Endothelial cell of umbilical vein (primary cell): ENCODE data around the gene SNX33. TPM values are rescaled to one million over a fixed set of nuclear protein-coding genes. Genes with fewer than 3 reads are reported as not detected.
"Not testable (repeated sequence)": the region's sequence is repeated elsewhere in the genome, so short reads cannot be mapped to it uniquely, and the experiment has no call there.

ENCODE experiments used
- BruUV-seq: library from RNA; stranded (reverse); fragments of 400-500 nt; replicated peaks from 2 replicates; lab custom pipeline; 2021; lab: Mats Ljungman, UMichigan
- CTCF ChIA-PET: fragments of 300-600, 350-600 bp; sonication (Branson Sonifier 250); formaldehyde crosslinking; loops from one replicate; lab custom pipeline; 2021; ENCODE audit warnings: antibody characterized with exemption, inconsistent platforms; lab: Charles Lee
- POLR2A ChIA-PET: fragments of 300-600, 350-600 bp; sonication (Branson Sonifier 250); formaldehyde crosslinking; loops from one replicate; lab custom pipeline; 2021; ENCODE audit warnings: antibody characterized with exemption, inconsistent platforms; lab: Charles Lee
- DNase-seq: peaks from one replicate; pipeline ENCODE4 v3.0.0-alpha.2; 2011; ENCODE audit warnings: low read depth, low spot score
- FAIRE-seq: peaks from 2 replicates; lab custom pipeline; 2011; peaks lifted over from hg19 to GRCh38; lab: Jason Lieb, UNC
- H2AFZ ChIP-seq: 2 replicates; pipeline ENCODE4 v1.6.0; 2012; ENCODE audit warnings: low read depth, low read length, control low read depth, inconsistent platforms
- H3K27ac ChIP-seq: 2 replicates; pipeline ENCODE4 v1.5.1; 2011; ENCODE audit warnings: low read depth, mild to moderate bottlenecking, control low read depth, low read length, moderate library complexity; ENCODE audit not compliant: insufficient read depth
- H3K27me3 ChIP-seq, 2 experiments: 2 replicates each; pipeline versions ENCODE4 v1.6.0 to v1.6.1; 2011; ENCODE audit warnings: low read length in 2 of 2, mixed read lengths in 1 of 2; ENCODE audit not compliant: control insufficient read depth in 2 of 2, insufficient read depth in 2 of 2
- H3K36me3 ChIP-seq, 2 experiments: 2 replicates in 1 of 2; 3 replicates in 1 of 2; pipeline ENCODE4 v1.5.1; 2011; ENCODE audit warnings: low read length in 2 of 2, mild to moderate bottlenecking in 1 of 2, moderate library complexity in 1 of 2; ENCODE audit not compliant: control insufficient read depth in 2 of 2, insufficient read depth in 2 of 2; ENCODE audit errors: extremely low read depth in 1 of 2
- H3K4me1 ChIP-seq: 3 replicates; pipeline ENCODE4 v1.5.1; 2011; ENCODE audit warnings: mild to moderate bottlenecking, low read length; ENCODE audit not compliant: control insufficient read depth, insufficient read depth; ENCODE audit errors: extremely low read depth
- H3K4me2 ChIP-seq: 2 replicates; pipeline ENCODE4 v1.6.1; 2011; ENCODE audit warnings: low read length, control low read depth, mixed read lengths; ENCODE audit not compliant: insufficient read depth
- H3K4me3 ChIP-seq, 3 experiments: fragments of 200-600 bp in 1 of 3; sonication (generic), shearing (Covaris generic) in 1 of 3; replicated peaks in 1 of 3; 2 replicates each; pipeline ENCODE4 v1.5.1; 2011 to 2016; ENCODE audit warnings: control low read depth in 3 of 3, low read length in 3 of 3, mild to moderate bottlenecking in 2 of 3, inconsistent platforms in 1 of 3, low read depth in 1 of 3, moderate library complexity in 1 of 3; ENCODE audit not compliant: insufficient read depth in 1 of 3
- H3K79me2 ChIP-seq: 2 replicates; pipeline ENCODE4 v1.6.0; 2012; ENCODE audit warnings: low read length, inconsistent platforms; ENCODE audit not compliant: control insufficient read depth, insufficient read depth
- H3K9ac ChIP-seq: replicated peaks from 2 replicates; pipeline ENCODE3; 2011; ENCODE audit warnings: low read length, control low read depth; ENCODE audit not compliant: insufficient read depth; ENCODE audit errors: extremely low read depth
- H3K9me1 ChIP-seq: replicated peaks from 3 replicates; pipeline ENCODE4 v1.6.0; 2011; ENCODE audit warnings: mild to moderate bottlenecking, low read length; ENCODE audit not compliant: control insufficient read depth, insufficient read depth; ENCODE audit errors: extremely low read depth
- H3K9me3 ChIP-seq: replicated peaks from 2 replicates; pipeline ENCODE4 v1.5.1; 2012; ENCODE audit warnings: low read length, inconsistent platforms; ENCODE audit not compliant: control insufficient read depth, insufficient read depth
- H4K20me1 ChIP-seq: replicated peaks from 2 replicates; pipeline ENCODE3; 2011; ENCODE audit warnings: mild to moderate bottlenecking, low read length; ENCODE audit not compliant: control insufficient read depth, insufficient read depth; ENCODE audit errors: extremely low read depth
- EZH2 ChIP-seq: IDR thresholded peaks from 2 replicates; pipeline ENCODE4 v1.6.1; 2012; ENCODE audit warnings: borderline replicate concordance, low read depth, mild to moderate bottlenecking, moderate library complexity, low read length, inconsistent platforms; ENCODE audit not compliant: severe bottlenecking
- FOS ChIP-seq: IDR thresholded peaks from 2 replicates; pipeline ENCODE4 v1.6.1; 2011; ENCODE audit warnings: mild to moderate bottlenecking, low read length, moderate library complexity, borderline replicate concordance; ENCODE audit not compliant: insufficient read depth
- GATA2 ChIP-seq: IDR thresholded peaks from 2 replicates; pipeline ENCODE4 v1.7.0; 2011; ENCODE audit warnings: low read depth, mild to moderate bottlenecking, moderate library complexity, mixed read lengths, low read length; ENCODE audit not compliant: insufficient read length, insufficient read depth
- JUN ChIP-seq: IDR thresholded peaks from 2 replicates; pipeline ENCODE4 v1.6.1; 2011; ENCODE audit warnings: borderline replicate concordance, low read depth; ENCODE audit not compliant: insufficient read length, insufficient read depth
- MYC ChIP-seq: IDR thresholded peaks from one replicate; pipeline ENCODE4 v1.6.1; 2011; ENCODE audit warnings: mild to moderate bottlenecking, low read depth, low read length
- POLR2A ChIP-seq: IDR thresholded peaks from 2 replicates; pipeline ENCODE4 v1.6.1; 2012; ENCODE audit warnings: low read depth, mild to moderate bottlenecking, control low read depth, low read length
- POLR2AphosphoS5 ChIP-seq: IDR thresholded peaks from 2 replicates; pipeline ENCODE4 v1.6.1; 2012; ENCODE audit warnings: low read depth, mild to moderate bottlenecking, control low read depth, low read length, moderate library complexity; ENCODE audit not compliant: insufficient read depth
- dilution Hi-C: fragments of 300-500 bp; cut with MboI; formaldehyde crosslinking; loops from one replicate; pipeline ENCODE4 v1.15.0; 2019; ENCODE audit warnings: low sequenced_read_pairs; ENCODE audit not compliant: extremely low pct_ligation_motif_present
- intact Hi-C: fragments of 100-400 bp; cut with micrococcal nuclease; formaldehyde crosslinking; loops from one replicate; pipeline ENCODE4 v1.10.0; 2022
- polyA plus RNA-seq, 4 experiments: library from polyadenylated mRNA; depleted of rRNA in 3 of 4; stranded (reverse) in 3 of 4; unstranded in 1 of 4; fragments of >200 nt; gene quantifications; 2 replicates each; pipeline versions ENCODE4 v1.2.1 to v1.2.3, GENCODE V29; 2011 to 2012; ENCODE audit warnings: missing spikeins in 1 of 4
- total RNA-seq: library from RNA; stranded (reverse); gene quantifications from 2 replicates; pipeline ENCODE4 v1.2.3, GENCODE V29; 2021
- TF ChIP-seq, protein P1 (sequence below), 2 donors: IDR thresholded peaks; 1 replicate in 1 of 2; 2 replicates in 1 of 2; pipeline ENCODE4 v1.5.1; 2011; ENCODE audit warnings: low read length in 2 of 2, mild to moderate bottlenecking in 2 of 2, moderate library complexity in 2 of 2, control low read depth in 1 of 2, inconsistent platforms in 1 of 2, low read depth in 1 of 2; ENCODE audit not compliant: insufficient read depth in 1 of 2; ENCODE audit errors: extremely low read depth in 1 of 2
- TF ChIP-seq, protein P2 (sequence below): IDR thresholded peaks from 2 replicates; pipeline ENCODE4 v1.6.1; 2011; ENCODE audit not compliant: insufficient read depth, insufficient read length

The SNX33 gene
- total and polyA plus RNA-seq, 2 donors (not counting 3 experiments of a cell fraction or from before 2014, with no cell fraction given) = 7.9 to 12.6 TPM

DNA sequence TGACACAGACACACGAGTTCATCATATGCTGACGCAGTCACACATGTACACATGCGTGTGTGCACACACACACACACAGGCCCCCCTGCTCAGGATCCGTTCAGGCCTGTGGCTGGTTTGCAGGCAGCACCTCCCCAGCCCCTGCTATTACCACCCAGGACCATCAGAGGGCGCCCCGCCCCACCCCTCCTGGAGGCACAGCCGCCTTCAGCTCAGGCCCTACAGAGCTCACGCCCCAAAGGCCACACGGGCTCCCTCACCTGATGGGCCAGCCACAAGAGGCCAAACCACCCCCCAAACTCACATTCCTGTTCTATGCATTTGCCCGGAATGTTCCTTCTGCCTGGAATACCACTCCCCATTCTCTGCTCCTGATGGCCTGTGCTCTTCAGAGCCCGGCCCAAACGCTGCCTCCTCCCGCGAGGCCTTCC lies 38.5 kb downstream of the SNX33 start:
- H3K9me3 ChIP-seq, dilution Hi-C loops, H4K20me1 ChIP-seq, H2AFZ ChIP-seq, BruUV-seq, H3K9me1 ChIP-seq, H3K4me2 ChIP-seq, H3K27ac ChIP-seq, H3K4me1 ChIP-seq, H3K36me3 ChIP-seq, H3K9ac ChIP-seq, H3K4me3 ChIP-seq, H3K79me2 ChIP-seq: not testable (repeated sequence)
- H3K27me3 ChIP-seq = peaks cover 20 to 29% of the 10 kb centered on the region in 2 experiments
- FAIRE-seq = peak; percentile 76
- POLR2A ChIA-PET = interaction anchor here (0.6 kb wide), 2 partner anchors 65 to 73 kb away, joined by 3 to 6 read pairs; no protein-coding TSS in a partner anchor
- TF ChIP-seq, protein P1, sequence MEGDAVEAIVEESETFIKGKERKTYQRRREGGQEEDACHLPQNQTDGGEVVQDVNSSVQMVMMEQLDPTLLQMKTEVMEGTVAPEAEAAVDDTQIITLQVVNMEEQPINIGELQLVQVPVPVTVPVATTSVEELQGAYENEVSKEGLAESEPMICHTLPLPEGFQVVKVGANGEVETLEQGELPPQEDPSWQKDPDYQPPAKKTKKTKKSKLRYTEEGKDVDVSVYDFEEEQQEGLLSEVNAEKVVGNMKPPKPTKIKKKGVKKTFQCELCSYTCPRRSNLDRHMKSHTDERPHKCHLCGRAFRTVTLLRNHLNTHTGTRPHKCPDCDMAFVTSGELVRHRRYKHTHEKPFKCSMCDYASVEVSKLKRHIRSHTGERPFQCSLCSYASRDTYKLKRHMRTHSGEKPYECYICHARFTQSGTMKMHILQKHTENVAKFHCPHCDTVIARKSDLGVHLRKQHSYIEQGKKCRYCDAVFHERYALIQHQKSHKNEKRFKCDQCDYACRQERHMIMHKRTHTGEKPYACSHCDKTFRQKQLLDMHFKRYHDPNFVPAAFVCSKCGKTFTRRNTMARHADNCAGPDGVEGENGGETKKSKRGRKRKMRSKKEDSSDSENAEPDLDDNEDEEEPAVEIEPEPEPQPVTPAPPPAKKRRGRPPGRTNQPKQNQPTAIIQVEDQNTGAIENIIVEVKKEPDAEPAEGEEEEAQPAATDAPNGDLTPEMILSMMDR (IDR thresholded peaks at IDR 0.05; ENCODE audit: extremely low read depth in 1 of 2, insufficient read depth in 1 of 2, low read depth in 1 of 2, low read length in 2 of 2) = peak; percentile 42 to 76
- CTCF ChIA-PET = interaction anchor here (0.6 to 5.3 kb wide), 27 partner anchors 8 to 657 kb away, joined by 3 to 59 read pairs (median 4); partner anchors contain the start of genes IMP3, MAN2C1, PTPN9 and SNUPN
- peak; percentile 63 for DNase-seq
- intact Hi-C loops = loop anchor here (1.0 kb wide), 1 partner anchor 116 kb away; no protein-coding TSS in a partner anchor

DNA sequence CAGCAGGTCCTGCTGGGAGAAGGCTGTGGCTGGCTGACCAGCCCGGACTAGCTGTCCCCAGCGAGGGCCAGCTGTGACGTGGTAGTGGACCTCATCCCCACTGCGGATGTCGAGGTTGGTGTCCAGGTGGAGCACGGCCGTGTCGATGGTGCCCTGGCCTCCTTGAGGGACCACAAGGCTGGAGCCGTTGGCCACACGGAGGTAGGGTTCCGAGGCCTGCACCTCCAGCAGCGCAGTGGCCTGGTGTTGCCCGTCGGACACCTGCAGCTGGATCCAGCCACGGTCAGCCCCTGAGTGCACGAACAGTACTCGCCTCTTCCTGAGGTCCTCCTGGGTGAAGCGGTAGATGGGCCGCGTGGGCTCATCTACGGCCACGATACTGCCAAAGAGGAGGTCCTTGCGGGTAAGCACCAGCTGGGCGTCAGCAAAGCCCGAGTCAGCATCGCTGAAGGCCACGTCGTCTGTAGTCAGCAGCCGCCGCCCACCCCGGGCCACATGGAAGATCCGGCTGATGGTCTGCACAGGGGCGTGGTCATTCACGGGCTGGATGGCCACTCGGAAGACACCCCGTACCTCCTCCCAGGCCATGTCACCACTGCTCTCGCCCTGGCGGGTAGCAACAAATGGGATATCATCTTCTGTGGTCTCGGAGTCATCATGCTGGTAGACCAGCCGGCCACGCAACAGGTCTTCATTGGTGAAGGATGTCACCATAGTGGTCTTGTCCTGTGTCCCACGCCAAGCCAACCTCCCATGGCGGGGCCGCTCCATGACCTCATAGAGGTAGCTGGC lies 40.0 kb downstream of the SNX33 start:
- no TSS peak for BruUV-seq
- dilution Hi-C loops (no loop called here), intact Hi-C loops (no loop called here)
- H3K4me3 ChIP-seq = no peak overlapping the region
- H3K36me3 ChIP-seq = no peaks in the 10 kb centered on the region
- H2AFZ ChIP-seq = no peak overlapping the region
- ChIA-PET POLR2A (no interaction called here), CTCF (interaction anchor here (2.0 to 5.3 kb wide), 2 partner anchors 45 to 115 kb away, joined by 13 to 59 read pairs; no protein-coding TSS in a partner anchor)
- no peaks in the 10 kb centered on the region for H3K79me2 ChIP-seq
- no peak overlapping the region for H3K9ac ChIP-seq
- no peak for FAIRE-seq
- no peaks in the 10 kb centered on the region for H3K4me1 ChIP-seq
- DNase-seq = no peak
- no peak overlapping the region for H3K27ac ChIP-seq
- H4K20me1 ChIP-seq = no peaks in the 10 kb centered on the region
- H3K4me2 ChIP-seq = no peak overlapping the region
- no peaks in the 10 kb centered on the region for H3K9me1 ChIP-seq
- H3K9me3 ChIP-seq = no peaks in the 10 kb centered on the region
- TF ChIP-seq GATA2 (no peak), JUN (no peak), POLR2AphosphoS5 (no peak), EZH2 (no peak), FOS (no peak), MYC (no peak), POLR2A (no peak)
- TF ChIP-seq, protein P2, sequence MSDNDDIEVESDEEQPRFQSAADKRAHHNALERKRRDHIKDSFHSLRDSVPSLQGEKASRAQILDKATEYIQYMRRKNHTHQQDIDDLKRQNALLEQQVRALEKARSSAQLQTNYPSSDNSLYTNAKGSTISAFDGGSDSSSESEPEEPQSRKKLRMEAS = no peak
- TF ChIP-seq, protein P1 (IDR thresholded peaks at IDR 0.05; ENCODE audit: extremely low read depth in 1 of 2, insufficient read depth in 1 of 2, low read depth in 1 of 2, low read length in 2 of 2) = no peak
- H3K27me3 ChIP-seq = peaks cover 30 to 40% of the 10 kb centered on the region in 2 experiments
